ENCODE results near the gene RAPGEF2.

The RAPGEF2 gene

GRCh38 chr4:159401791-159402380, 299.0 kb downstream of the RAPGEF2 start:
- no peak for DNase-seq (ENCODE audit: low read depth in 2 of 2)

Data from stimulated activated CD8-positive, alpha-beta memory T cell treated with anti-CD3 and anti-CD28 coated beads, Interleukin-7, amount 100 ng/mL, for 1 hour (primary cell).